A549 (cell line): ENCODE data around the gene RBM6.

Experiments used
- BHLHE40 ChIP-seq: IDR thresholded peaks from 2 replicates; pipeline ENCODE4 v1.6.1; 2012; ENCODE audit warnings: low read depth, low read length, inconsistent platforms
- CBX2 ChIP-seq: fragments of 200-600 bp; sonication (generic); IDR thresholded peaks from 2 replicates; pipeline ENCODE4 v1.6.1; 2016; ENCODE audit warnings: low read depth, mild to moderate bottlenecking, borderline replicate concordance
- CHD2 ChIP-seq: fragments of 150-350 bp; IDR thresholded peaks from 2 replicates; pipeline ENCODE4 v1.6.1; 2014; ENCODE audit warnings: low read length; ENCODE audit not compliant: partially characterized antibody
- CTCF ChIP-seq: fragments of >200 bp; sonication (Bioruptor Twin); formaldehyde crosslinking; IDR thresholded peaks from 3 replicates; pipeline ENCODE4 v1.5.1; 2016
- EP300 ChIP-seq, 2 experiments: fragments of >200 bp; sonication (Bioruptor Twin); formaldehyde crosslinking; IDR thresholded peaks; 2 replicates in 1 of 2; 3 replicates in 1 of 2; pipeline ENCODE4 v1.6.1; 2016 to 2017
- HMGXB4 ChIP-seq: fragments of 250-450 bp; sonication (Bioruptor Pico); IDR thresholded peaks from 2 replicates; pipeline ENCODE4 v1.5.0; 2021; ENCODE audit warnings: mild to moderate bottlenecking, moderate library complexity, borderline replicate concordance
- JUNB ChIP-seq: fragments of >200 bp; sonication (Bioruptor Twin); formaldehyde crosslinking; IDR thresholded peaks from 2 replicates; pipeline ENCODE4 v1.6.1; 2016
- MAFK ChIP-seq: fragments of 450-650 bp; IDR thresholded peaks from 2 replicates; pipeline ENCODE4 v1.6.1; 2014; ENCODE audit not compliant: partially characterized antibody
- POLR2A ChIP-seq: IDR thresholded peaks from 2 replicates; pipeline ENCODE4 v1.6.1; 2012; ENCODE audit warnings: mild to moderate bottlenecking, low read length
- RAD21 ChIP-seq, 2 experiments: fragments of >200 bp in 1 of 2; sonication (Bioruptor Twin) in 1 of 2; formaldehyde crosslinking in 1 of 2; IDR thresholded peaks in 1 of 2; conservative IDR thresholded peaks in 1 of 2; 2 replicates in 1 of 2; 3 replicates in 1 of 2; pipeline ENCODE4 v1.6.1; 2012 to 2018; ENCODE audit warnings: inconsistent platforms in 1 of 2
- SMC3 ChIP-seq: fragments of >200 bp; sonication (Bioruptor Twin); formaldehyde crosslinking; IDR thresholded peaks from 3 replicates; pipeline ENCODE4 v1.6.1; 2018; ENCODE audit warnings: inconsistent platforms
- SREBF2 ChIP-seq: fragments of 450-650 bp; IDR thresholded peaks from 2 replicates; pipeline ENCODE4 v1.6.1; 2014; ENCODE audit warnings: mild to moderate bottlenecking, moderate library complexity

GRCh38 chr3:50078091-50078490 lies 138.1 kb downstream of the RBM6 start:
- no peak for TF ChIP-seq CTCF
- TF ChIP-seq POLR2A: no peak
- no peak for TF ChIP-seq MAFK
- TF ChIP-seq CBX2: no peak
- TF ChIP-seq BHLHE40: no peak
- no peak for TF ChIP-seq HMGXB4 (CRISPR knock-in tag)
- no peak for TF ChIP-seq SREBF2
- TF ChIP-seq RAD21 (conservative IDR thresholded peaks at IDR 0.05 in 1 of 2, IDR thresholded peaks at IDR 0.05 in 1 of 2): no peak
- TF ChIP-seq CHD2: no peak
- TF ChIP-seq EP300 (IDR thresholded peaks at IDR 0.05): no peak
- TF ChIP-seq JUNB: no peak
- TF ChIP-seq SMC3: no peak
